Stimulated activated CD4-positive, alpha-beta T cell treated with anti-CD3 and anti-CD28 coated beads, Interleukin-1b, Interleukin-23, amount 100 ng/mL, for 1 hour (primary cell): ENCODE measurements around the gene TTC3.

Source experiments
- DNase-seq, 2 donors: peaks; one replicate each; pipeline ENCODE4 v3.0.0-alpha.2; 2020; ENCODE audit warnings: low read depth in 2 of 2

The TTC3 gene

GRCh38 chr21:37059181-37059580 lies 13.9 kb upstream of the TTC3 start:
- DNase-seq, result no peak

DNA sequence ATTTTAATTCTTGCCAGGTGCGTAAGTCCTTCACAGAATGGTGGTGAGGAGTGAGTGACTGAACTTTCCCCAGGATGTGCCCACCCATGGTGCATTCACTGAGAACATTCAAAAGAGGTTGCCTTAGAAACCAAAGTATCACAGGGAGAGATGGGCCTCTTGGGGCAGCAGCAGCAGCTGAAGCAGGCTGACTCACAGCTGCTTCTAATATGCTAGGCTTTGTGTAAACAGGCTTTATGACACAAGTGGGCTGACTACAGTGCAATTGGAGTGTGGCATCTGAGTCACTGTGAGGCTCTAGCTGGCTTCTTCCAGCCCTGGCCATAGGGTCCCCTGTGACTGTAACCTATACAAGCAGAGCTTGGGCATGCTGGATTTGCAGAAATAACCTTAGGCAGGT lies 12.8 kb upstream of the TTC3 start:
- DNase-seq, result no peak

DNA sequence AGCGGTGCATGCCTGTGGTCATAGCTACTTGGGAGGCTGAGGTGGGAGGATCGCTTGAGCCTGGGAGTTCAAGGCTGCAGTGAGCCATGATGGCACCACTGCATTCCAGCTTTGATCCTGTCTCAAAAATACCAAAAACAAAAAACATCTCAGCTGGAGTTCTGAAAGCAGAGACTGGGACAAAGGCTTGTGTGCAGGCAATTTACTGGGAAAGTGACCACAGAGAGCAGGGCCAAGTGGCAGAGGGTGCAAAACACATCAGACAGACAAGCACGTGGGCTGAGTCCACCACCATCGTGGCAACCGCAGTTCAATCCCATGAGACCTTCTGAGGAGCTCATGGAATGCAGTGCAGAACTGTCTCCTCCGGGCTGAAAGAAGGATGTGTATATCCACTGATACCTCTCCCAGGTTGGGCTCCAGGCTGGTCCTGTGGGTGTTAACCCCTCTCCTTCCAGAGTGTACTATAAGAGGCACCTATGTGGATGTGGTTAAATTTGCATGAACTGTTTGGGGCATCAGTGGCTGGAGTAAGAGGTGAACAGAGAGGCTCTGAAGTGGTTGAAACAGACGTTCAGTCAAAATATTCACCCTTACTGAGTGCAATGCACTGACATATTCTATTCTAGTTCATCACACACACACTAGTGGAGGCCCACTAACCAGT lies 11.0 kb upstream of the TTC3 start:
- no peak for DNase-seq

DNA sequence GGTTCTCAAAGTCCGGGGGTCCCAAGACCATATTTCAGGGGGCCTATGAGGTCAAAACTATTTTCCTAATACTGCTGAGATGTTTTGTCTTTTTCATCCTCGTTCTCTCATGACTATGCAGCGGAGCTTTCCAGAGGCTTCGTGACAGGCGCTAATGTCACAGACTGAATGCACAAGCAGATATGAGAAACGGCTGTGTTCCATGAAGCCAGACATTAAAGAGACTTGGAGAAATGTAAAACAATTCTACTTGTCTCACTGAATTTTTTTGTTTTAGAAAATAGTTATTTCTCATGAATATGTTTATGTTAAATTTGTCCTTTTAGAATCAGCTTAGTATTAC lies 10.5 kb upstream of the TTC3 start:
- DNase-seq, result no peak

- DNase-seq, result no peak
Observed at GRCh38 chr21:37063433-37063832, 9.6 kb upstream of the TTC3 start.

DNA sequence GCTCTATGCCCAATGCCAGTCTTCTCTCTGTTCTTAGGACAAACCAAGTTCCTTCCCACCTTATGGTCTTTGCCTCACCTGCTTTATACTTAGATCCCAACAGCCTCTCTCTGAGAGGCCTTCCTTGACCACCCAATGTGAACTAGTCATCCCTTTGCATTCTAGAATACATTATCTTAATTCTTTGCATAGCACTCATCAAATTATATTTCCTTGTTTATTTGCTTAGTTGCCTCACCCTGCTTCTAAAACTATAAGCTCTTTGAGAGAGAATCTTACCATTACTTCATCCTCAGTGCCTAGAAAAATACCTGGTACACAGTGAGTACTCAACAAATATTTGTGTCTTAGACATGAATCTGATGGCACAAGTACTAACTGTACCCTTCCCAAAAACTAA lies 8.2 kb upstream of the TTC3 start:
- DNase-seq, result no peak

DNA sequence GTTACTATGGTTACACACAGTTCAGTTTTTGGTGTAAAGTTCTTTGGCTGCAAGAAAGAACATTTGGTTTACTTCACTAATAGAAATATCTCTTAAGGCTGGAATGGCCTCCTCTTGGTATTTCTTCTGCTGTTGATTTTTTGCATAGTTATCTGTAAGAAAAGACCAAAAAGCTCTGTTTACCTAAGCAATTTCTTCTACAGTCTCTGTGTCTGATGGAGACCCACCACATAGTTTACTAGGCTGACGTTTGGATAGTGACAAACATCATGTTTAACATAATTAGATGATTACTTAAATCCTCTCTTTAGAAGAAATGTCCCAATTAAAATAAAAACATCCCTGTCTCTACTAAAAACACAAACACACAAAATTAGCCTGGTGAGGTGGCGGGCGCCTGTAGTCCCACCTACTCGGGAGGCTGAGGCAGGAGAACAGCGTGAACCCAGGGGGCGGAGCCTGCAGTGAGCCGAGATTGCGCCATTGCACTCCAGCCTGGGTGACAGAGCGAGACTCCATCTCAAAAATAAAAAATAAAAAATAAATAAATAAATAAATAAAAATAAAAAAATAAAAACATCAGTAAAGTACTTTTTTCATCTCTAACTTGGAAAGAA lies 7.4 kb upstream of the TTC3 start:
- no peak for DNase-seq

GRCh38 chr21:37071561-37072273 lies 1.3 kb upstream of the TTC3 start:
- DNase-seq, result no peak

DNA sequence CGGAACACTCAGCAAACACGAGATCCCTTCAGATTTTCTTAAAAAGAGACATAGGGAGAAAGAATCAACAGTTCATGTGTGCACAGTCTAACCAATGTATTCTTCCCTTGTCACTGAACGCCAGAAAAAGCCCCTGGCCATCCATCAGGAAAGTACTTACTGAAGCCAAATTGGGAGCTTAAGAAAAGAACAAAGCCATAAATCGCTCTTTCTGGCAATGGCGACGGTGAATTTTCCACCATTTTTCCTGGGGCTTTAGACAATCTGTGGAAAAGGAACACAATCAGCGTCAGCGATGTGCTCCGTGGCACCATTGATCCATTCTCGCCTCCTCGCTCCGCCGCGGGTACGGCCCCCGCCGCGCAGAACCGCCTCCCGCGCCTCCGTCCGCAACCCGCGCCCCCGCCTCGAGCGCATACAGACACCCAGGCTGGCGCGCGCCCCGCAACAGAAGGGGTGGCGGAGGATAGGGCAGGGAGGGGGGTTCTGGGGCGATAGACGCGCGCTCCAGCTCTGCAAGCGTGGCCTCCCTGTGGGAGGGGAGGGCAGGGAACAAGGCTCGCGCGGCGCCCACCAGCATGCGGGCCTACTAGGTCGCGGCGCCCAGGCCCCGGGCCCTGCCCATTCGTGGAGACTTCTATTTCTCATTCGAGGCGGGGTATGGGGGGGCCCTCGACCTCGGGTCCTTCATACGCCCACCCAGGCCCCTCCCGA lies 623 bp upstream of the TTC3 start:
- DNase-seq, result peak; percentile 27 to 42

GRCh38 chr21:37073417-37074196 lies 553 bp downstream of the TTC3 start:
- DNase-seq, result peak in 1 of 2 donors; percentile 23

DNA sequence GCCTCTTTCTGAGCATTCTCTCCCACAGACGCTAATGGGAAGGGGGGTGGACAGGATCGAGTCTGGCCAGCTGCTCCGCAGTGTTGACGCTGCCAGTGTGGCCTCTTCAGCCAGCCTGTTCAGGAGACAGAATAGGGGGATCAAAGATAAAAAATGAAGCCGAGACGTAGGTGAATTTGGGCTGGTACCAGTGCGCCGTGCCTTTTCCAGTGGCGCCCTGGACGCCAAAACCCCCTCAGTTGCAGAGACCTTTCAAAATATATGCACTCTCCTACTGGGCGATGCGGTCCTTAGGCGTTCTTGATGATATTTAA lies 1.1 kb downstream of the TTC3 start:
- DNase-seq, result no peak

GRCh38 chr21:37074546-37074945 lies 1.5 kb downstream of the TTC3 start:
- DNase-seq, result no peak

GRCh38 chr21:37075214-37075770 lies 2.2 kb downstream of the TTC3 start:
- DNase-seq, result no peak

DNA sequence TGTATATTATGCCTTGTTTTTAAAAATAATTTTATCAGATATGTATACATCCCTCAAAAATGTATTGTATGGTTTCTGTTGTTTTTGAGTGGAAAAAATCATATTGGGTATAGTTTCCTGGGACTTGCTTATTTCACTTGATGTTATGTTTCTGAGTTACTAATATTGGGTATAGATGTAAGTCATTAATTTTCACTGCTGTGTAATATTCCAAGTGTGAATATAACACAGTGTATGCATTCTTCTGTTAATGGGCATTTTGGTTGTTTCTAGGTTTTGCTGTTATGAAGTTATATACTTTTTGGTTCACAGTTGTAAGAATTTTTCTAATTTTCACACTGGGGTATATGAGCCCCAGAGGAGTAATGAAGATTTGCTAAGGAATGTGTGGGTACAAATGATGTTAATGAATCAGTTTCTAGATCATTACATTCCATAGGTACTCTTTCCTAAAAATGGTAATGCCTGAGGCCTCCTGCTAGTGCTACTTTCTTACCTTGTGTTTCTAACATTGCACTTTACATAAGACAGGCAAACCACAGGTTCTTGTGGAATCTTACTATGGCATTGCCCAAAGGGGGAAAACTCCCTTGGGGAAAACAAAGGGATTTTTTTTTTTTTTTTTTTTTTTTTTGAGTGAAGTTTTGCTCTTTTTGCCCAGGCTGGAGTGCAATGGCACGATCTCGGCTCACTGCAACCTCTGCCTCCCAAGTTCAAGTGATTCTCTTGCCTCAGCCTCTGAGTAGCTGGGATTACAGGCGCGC lies 3.2 kb downstream of the TTC3 start:
- no peak for DNase-seq

- no peak for DNase-seq
Observed at GRCh38 chr21:37077403-37077802, 4.3 kb downstream of the TTC3 start.

- DNase-seq, result no peak
Observed at GRCh38 chr21:37079211-37079824, 6.3 kb downstream of the TTC3 start.

DNA sequence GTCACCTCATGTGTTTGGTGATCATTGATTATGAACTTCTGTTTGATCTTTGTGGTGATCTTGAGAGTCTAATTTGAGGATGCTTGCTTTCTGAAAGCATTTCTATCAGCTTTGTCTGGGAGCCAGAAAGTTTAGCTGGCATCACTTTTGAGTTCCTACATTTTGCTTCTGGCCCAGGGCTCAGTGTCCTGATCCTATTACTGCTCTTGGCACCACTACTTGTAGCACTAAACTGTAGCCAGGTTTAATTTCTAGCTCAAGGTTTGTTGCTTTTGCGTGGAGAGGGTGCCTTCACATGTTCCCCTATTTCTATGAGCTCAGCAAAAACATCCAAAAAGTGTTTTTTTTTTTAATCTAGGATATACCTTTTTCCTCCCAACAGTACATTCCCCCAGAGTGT lies 9.3 kb downstream of the TTC3 start:
- DNase-seq, result no peak

GRCh38 chr21:37082856-37083528 lies 9.9 kb downstream of the TTC3 start:
- DNase-seq, result no peak

GRCh38 chr21:37085726-37086125 lies 12.7 kb downstream of the TTC3 start:
- no peak for DNase-seq

DNA sequence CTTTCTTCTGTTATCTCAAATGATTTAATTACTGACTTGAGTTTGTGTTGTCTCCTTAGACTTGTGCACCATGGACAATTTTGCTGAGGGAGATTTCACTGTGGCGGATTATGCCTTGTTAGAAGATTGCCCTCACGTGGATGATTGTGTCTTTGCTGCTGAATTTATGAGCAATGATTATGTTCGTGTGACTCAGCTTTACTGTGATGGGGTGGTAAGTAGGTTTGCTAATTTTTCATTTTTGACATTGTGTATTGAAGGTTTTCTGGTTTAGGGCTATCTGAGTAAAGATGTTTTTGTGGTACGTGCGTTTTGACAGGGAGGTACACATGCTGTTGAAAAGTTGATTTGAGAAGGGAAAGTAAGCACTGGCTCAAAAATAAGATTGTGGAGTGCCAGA lies 14.1 kb downstream of the TTC3 start:
- DNase-seq, result no peak
